Cardiac septum (tissue), 1 donor: ENCODE measurements around the gene NFASC. TPM values are rescaled to one million over a fixed set of nuclear protein-coding genes. Genes with fewer than 3 reads are reported as not detected.

ENCODE experiments used
- DNase-seq: peaks from one replicate; pipeline ENCODE4 v3.0.0-alpha.2; 2020; ENCODE audit warnings: low spot score
- intact Hi-C: fragments of 100-400 bp; cut with DNase I; formaldehyde crosslinking; loops from one replicate; pipeline ENCODE4 v1.14.0; 2022
- total RNA-seq: library from RNA; stranded (reverse); fragmentation: NEBNext Ultra II Directional; extraction: Animal tissue kit (Norgen Biotek cat#: 25700); gene quantifications from one replicate; pipeline ENCODE4 v1.2.1, GENCODE V29; 2021
- donor health status: DM: no; HTN: no; CAD: no.

The NFASC gene
- total RNA-seq, 1 donor from 2014 or later = 16.0 TPM

GRCh38 chr1:204854286-204854685 is 16.4 kb upstream of the NFASC start:
- DNase-seq = no peak
- intact Hi-C loops = no loop called here

- intact Hi-C loops = no loop called here
- DNase-seq = no peak
Observed at GRCh38 chr1:204858363-204858821, 12.3 kb upstream of the NFASC start.

DNA sequence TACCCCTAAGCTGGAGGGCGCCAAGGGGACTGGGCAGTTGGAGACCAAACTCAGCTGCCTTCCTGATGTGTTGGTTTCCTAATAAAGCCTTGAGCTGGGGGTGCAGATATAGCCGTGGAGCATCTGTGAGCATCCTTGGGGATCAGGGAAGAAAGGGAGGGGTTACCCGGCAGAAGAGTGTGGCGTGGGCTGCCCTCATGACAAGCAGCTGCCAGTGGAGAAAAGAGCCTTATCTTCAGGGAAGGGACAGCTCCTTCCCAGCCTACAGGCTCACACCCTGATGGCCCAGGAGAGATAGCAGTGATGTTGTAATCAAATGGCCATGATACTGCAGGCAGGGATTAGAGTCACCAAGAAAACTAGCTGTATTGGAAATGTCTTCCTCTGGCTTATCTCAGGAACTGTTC is 10.8 kb upstream of the NFASC start:
- DNase-seq = no peak
- intact Hi-C loops = loop anchor here (5.0 kb wide), 1 partner anchor 53 kb away; no protein-coding TSS in a partner anchor

GRCh38 chr1:204863024-204863423 is 7.6 kb upstream of the NFASC start:
- intact Hi-C loops = loop anchor here (5.0 kb wide), 1 partner anchor 56 kb away; no protein-coding TSS in a partner anchor
- DNase-seq = peak; percentile 46

GRCh38 chr1:204863730-204864129 is 6.9 kb upstream of the NFASC start:
- intact Hi-C loops = loop anchor here (5.0 kb wide), 1 partner anchor 56 kb away; no protein-coding TSS in a partner anchor

GRCh38 chr1:204866051-204866596 is 4.5 kb upstream of the NFASC start:
- peak; percentile 57 for DNase-seq
- intact Hi-C loops = no loop called here

More at GRCh38 chr1:204863730-204864129, 6.9 kb upstream of the NFASC start:
- DNase-seq = no peak

DNA sequence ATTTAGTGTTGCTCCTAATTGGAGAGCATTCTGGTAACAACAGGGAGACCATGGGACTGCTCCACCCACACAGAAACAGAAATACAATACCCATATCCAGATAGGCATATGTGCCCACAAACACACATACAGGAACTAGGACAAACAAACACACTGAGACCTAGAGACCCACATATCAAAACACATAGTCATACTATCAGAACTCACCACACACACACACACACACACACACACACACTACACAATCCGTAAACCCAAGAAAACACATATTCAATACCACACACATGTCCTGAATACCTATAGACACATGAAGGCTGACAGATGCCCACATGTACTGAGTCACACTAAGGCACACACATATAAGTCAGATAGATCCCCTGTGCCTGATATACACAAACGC is 3.5 kb upstream of the NFASC start:
- DNase-seq = no peak
- intact Hi-C loops = no loop called here

DNA sequence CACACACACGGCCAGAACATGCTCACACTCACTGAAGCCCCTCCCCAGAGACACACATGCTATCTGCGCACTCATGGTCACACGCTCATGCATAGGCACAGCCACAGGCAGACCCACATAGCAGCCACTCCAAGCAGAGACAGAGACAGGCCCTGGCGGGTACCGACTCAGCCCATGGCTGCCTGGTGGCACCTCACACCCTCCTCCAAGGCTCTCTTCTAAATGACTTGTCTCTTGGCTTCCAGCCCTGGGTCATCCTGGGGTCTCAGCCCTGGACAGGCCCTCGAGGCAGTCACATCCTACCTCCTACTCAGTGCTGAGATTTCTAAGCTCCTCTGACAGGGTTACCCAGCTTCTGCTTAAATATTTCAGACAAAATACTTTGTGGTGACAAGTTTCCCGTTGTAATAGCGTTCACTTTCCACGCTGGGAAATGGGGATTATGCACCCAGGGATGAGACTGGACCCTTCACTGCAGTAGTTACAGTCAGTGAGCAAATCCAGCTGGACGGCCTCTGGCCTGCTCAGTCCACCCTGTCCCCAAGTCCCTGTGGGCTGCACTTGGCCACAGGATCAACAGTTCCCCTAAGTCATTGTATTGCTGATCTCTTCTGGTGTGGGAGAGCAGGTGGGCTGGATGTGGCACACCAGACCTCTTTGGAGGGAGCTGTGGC is 2.9 kb upstream of the NFASC start:
- DNase-seq = peak; percentile 57
- intact Hi-C loops = no loop called here

- DNase-seq = no peak
- intact Hi-C loops = no loop called here
Observed at GRCh38 chr1:204868340-204868700, 2.3 kb upstream of the NFASC start.

GRCh38 chr1:204869097-204869496 is 1.6 kb upstream of the NFASC start:
- no peak for DNase-seq
- intact Hi-C loops = no loop called here

- intact Hi-C loops = no loop called here
- no peak for DNase-seq
Observed at GRCh38 chr1:204871405-204872037, 859 bp downstream of the NFASC start.

DNA sequence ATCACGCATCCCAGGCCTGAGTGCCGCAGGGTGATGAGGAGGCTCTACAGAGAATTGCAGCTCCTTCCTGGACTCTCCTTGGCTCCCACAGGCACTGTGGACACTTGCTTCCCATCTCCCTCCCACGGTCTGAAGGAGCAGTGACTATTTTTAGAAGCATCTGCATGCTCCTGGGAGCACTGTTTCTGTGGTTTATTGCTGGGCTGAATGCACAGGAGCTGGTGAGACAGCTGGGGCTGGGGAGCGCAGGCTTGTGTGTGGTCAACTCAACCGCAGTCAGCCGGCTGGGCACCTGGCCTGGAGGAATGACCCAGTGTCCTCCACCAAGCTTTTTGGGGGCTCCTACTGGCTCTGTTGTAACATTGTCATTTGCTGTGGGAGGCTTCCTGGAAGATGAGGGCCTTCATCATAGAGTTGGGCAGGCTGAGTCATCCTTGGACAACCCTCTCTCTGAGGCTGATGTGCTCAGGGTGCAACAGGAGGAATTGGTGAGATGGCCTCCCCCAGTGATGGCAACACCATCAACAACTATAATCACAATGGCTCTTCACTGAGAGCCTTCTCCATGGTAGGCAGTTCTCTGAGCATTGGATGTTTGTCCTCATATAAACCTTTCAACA is 1.7 kb downstream of the NFASC start:
- intact Hi-C loops = no loop called here
- no peak for DNase-seq

DNA sequence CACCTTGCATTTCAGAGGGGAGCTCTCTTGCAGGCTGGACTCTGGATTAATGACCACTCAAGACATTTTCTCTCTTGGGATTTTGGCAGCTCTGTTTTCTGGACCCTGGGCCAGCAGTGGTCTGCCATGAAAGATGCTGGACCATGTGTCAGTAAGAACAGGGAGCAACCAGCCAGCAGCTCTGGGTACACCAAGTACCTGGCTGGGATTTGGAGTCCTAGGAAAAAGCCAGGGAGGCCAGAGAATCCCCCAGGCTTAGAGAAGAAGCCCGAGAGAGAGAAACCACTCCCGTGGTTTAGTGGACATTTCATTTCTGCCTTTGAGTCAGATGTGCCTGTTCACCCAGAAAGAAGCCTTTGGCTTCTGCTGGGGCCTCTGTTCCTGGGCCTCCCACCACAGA is 2.5 kb downstream of the NFASC start:
- intact Hi-C loops = no loop called here
- DNase-seq = no peak

DNA sequence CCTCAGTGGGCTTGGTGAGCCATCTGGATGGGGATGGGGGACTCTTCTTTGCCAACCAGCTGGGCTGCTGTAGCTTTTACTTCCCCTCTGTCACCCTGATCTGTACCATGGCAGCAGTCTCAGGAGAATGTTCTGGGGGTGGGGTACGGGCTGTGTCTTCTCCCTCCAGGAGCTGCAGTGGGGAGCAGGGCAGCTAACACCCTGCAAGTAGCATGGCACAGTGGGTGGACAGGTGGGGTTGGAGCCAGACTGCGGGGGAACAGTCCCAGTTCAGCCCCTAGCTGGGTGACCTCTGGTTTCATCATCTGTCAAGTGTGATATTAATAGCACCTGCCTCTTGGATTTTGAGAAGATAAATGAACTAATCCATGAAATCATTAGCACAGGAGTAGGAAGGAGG is 3.1 kb downstream of the NFASC start:
- intact Hi-C loops = no loop called here
- DNase-seq = no peak

DNA sequence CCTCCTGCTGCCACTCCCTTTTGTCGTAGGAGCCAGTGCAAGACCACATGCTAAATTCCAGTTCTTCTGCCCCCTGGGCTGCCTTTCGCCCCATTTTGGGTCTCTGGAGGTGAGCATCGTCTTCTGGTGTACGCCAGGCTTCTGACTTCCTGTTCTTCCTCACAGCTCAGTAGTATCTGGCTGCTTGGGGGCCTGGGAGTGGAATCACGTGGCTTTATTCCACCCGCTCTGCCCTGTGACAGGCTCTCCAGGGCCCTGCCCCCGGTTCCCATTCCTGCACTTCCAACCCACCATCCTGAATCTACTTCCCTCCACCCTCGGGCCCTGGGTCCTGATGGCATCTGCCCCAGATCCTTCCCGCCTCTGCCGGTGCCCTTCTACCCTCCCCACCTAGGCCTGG is 3.6 kb downstream of the NFASC start:
- intact Hi-C loops = no loop called here

GRCh38 chr1:204875255-204875654 is 4.6 kb downstream of the NFASC start:
- intact Hi-C loops = no loop called here
- no peak for DNase-seq

More for the DNA sequence above, 3.6 kb downstream of the NFASC start:
- DNase-seq = no peak

GRCh38 chr1:204878621-204879234 is 8.1 kb downstream of the NFASC start:
- intact Hi-C loops = no loop called here
- no peak for DNase-seq

DNA sequence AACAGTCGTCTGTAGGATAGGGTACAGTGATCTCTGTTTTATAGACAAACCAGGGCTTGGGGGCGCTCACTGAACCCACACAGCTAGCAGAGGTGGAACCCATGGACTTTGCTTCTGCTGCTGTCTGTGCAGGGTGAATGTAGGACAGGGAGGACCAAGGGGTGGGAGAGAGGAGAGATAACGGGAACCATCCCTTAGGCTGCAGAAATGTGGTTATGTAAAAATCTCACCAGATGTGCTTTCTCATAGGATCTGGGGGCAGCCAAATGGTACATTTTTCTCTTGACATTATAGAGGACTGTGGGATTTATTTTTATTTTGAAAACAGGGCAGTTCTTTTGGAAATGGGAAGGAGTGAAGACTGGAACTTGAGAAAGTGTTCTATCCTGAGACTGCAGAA is 8.7 kb downstream of the NFASC start:
- intact Hi-C loops = no loop called here
- DNase-seq = no peak

- DNase-seq = no peak
- intact Hi-C loops = no loop called here
Observed at GRCh38 chr1:204880906-204881305, 10.2 kb downstream of the NFASC start.

- DNase-seq = no peak
- intact Hi-C loops = no loop called here
Observed at GRCh38 chr1:204882479-204882878, 11.8 kb downstream of the NFASC start.
